Activated T-cell treated with anti-CD3 and anti-CD28 coated beads for 48 hours (primary cell): ENCODE results near the gene PLB1.

ENCODE experiments used
- DNase-seq: peaks from one replicate; pipeline ENCODE4 v3.0.0-alpha.2; 2020; ENCODE audit warnings: low read depth

PLB1 gene, protein sequence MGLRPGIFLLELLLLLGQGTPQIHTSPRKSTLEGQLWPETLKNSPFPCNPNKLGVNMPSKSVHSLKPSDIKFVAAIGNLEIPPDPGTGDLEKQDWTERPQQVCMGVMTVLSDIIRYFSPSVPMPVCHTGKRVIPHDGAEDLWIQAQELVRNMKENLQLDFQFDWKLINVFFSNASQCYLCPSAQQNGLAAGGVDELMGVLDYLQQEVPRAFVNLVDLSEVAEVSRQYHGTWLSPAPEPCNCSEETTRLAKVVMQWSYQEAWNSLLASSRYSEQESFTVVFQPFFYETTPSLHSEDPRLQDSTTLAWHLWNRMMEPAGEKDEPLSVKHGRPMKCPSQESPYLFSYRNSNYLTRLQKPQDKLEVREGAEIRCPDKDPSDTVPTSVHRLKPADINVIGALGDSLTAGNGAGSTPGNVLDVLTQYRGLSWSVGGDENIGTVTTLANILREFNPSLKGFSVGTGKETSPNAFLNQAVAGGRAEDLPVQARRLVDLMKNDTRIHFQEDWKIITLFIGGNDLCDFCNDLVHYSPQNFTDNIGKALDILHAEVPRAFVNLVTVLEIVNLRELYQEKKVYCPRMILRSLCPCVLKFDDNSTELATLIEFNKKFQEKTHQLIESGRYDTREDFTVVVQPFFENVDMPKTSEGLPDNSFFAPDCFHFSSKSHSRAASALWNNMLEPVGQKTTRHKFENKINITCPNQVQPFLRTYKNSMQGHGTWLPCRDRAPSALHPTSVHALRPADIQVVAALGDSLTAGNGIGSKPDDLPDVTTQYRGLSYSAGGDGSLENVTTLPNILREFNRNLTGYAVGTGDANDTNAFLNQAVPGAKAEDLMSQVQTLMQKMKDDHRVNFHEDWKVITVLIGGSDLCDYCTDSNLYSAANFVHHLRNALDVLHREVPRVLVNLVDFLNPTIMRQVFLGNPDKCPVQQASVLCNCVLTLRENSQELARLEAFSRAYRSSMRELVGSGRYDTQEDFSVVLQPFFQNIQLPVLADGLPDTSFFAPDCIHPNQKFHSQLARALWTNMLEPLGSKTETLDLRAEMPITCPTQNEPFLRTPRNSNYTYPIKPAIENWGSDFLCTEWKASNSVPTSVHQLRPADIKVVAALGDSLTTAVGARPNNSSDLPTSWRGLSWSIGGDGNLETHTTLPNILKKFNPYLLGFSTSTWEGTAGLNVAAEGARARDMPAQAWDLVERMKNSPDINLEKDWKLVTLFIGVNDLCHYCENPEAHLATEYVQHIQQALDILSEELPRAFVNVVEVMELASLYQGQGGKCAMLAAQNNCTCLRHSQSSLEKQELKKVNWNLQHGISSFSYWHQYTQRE (N-terminal part only)

DNA sequence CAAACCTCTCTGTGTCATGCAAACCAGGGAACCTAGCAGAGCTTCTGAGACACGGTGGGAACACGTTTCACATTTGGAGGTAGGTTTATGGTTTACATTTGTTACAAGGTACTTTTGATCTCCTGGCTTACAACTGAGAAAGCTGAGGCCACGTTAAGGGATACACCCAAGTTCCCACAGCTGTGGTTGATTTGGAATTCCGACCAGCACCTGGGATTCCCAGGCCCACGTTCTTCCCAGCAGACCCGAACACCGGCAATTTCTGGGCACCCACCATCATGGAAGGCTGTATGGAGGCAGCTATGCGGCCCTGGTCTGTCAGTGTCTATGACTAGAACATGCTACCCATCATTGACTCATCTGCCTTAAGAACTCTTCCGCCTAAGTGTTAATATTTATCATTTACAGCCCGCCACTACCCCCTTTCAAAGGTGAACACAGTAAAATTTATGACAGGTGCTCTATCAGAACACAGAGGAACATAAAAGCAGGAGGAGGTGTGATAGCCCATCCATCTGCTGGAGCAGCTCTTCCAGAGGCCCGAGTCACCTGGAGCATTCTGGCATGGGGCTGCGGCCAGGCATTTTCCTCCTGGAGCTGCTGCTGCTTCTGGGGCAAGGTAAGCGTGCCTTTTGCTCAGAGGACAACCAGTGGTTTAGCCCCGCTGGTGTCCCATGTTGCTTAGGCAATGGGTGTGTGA is at the start of gene PLB1:
TSS of gene PLB1 (plus strand) at position 510 of the 700 bp plus-strand sequence. CDS start at position 565, 55 bp downstream.
- DNase-seq, result no peak

DNA sequence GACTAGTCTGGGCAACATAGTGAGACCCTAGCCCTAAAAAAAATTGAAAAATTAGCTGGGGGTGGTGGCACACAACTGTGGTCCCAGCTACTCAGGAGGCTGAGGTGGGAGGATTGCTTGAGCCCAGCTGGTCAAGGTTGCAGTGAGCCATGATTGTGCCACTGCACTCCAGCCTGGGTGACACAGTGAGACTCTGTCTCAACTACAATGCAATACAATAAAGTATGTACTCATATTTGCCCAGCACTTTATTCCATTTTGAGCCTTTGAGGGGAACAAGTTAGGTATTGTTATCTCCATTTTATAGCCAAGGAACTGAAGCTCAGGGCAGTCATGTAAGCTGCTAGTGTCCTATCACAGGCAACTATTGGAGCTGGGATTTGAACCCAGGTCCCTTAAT is 49.3 kb upstream of the PLB1 start:
- DNase-seq, result no peak

DNA sequence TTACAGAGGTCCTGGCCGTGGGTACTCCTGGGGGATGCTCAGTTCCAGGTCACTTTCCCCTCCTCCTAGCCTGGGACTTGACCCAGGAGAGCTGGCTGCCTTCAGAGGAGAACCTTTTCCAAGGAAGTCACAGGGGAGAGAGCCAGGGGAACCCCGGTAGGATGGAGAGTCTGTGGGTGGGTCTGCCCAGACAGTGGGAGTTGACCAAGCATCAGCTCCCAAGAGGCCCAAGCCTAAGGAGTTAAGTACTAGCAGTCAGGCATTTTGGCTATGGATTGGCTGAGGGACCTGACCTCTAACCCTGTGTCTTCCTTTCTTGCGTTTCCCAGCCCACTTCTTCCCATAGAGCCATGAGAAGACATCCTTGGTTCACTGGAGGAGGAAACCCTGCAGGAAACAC is 48.8 kb upstream of the PLB1 start:
- no peak for DNase-seq

DNA sequence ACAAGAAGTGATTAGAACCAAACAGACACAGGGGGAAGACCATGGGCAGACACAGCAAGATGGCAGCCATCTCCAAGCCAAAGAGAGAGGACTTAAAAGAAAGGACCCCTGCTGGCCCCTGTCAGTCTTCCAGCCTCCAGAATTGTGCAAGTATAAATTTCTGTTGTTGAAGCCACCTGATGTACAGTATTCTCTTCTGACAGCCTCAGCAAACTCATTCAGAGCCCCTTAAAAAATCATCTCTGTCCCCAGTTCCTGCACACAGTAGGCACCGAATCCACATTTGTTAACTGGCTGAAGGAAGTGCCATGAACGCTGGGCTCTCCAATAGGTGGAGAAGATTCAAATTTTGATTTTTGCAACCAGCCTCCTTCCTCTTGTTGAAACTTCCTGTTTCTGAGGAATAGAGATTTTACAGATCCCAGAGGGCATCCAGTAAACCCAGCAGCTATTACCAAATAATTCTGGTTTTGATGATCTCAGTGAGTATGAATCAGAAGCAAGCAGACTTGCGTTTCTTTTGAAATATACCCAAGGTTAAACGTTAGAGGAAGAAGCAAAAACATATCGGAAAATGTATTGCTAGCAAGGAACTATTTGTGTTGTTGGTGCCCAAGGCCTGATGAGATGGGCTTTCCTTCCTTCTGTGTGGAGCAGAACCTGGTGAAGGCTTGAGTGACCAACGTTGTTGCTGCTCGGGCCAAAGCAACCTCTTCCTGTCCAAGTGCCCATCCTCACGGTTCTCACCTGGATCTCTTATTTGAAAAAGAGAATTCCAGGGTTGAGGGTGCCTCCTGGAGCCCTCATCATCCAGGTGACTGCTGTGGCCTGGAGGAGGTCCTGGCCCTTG is 47.7 kb upstream of the PLB1 start:
- DNase-seq, result no peak

DNA sequence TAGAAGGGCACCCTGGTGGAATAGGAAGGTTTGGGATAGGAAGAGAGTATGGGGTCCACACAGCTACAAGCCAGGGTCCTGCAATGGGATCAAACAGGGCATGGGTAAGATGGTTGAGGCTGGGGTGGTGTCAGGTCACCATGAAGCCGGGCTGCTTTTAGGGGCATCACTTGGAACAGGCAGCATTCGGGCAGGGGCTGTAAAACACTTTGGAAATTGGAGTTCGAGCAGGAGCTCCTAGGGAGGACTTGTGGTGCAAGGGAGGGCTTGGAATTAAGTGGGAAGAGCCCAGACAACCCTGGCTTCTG is 47.1 kb upstream of the PLB1 start:
- no peak for DNase-seq

DNA sequence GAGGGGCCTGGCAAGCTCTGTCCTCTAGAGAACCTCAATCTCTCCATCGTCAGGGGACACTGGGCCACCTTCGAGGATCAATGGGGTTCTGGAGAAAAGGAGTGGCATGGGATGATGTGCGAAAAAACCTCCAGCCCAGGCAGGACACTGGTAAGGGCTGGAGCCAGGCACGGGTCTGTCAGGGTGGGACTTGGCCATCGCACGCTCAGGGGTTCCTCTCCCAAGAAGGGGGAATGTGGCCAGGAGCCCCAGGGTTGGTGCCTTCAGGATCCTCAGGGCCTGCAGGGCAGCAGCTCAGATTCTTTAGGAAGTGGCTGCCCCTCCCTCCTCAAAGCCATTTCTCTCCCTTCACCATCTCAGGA is 46.8 kb upstream of the PLB1 start:
- no peak for DNase-seq

DNA sequence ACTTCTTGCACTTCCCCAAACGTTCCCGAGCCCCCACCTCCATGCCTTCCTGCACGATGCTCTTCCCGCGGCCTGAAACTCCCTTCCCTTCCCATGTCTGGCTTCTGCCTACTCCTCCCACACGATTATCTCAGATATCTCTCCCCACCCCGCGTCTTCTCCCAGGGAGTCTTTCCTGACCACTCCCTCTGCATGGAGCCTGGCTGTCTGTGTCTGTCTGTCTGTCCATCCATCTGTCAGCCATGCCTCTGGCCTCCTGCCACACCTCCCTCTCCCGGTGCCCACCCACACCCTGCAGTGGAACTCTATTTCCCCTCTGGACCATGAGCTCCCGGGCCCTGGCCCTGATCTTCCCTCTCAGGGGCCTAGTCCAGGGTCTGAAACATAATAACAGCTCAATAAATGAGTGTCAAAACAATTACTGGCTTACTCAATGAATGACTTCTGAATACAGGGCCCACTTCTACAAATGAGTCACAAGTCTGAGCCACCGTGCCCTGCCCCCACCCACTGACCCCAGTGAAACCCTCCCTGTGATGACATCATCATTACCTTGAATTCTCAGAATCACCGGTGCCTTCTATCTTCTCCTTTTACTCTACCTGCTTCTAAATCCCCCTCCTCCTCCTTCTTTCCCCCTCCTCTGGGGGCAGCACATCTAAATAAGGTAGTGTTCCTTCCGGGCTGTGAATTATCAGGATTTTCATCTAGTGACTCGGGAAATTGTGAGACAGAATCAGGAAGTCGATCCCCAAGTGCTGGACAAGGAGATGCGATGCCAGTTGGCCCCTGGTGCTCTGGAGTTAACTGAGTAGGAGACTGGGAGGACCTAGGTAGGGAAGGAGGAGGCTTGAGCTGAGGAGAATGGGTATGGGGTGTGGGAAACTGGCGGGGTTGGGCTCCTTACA is 46.1 kb upstream of the PLB1 start:
- DNase-seq, result peak; percentile 85

DNA sequence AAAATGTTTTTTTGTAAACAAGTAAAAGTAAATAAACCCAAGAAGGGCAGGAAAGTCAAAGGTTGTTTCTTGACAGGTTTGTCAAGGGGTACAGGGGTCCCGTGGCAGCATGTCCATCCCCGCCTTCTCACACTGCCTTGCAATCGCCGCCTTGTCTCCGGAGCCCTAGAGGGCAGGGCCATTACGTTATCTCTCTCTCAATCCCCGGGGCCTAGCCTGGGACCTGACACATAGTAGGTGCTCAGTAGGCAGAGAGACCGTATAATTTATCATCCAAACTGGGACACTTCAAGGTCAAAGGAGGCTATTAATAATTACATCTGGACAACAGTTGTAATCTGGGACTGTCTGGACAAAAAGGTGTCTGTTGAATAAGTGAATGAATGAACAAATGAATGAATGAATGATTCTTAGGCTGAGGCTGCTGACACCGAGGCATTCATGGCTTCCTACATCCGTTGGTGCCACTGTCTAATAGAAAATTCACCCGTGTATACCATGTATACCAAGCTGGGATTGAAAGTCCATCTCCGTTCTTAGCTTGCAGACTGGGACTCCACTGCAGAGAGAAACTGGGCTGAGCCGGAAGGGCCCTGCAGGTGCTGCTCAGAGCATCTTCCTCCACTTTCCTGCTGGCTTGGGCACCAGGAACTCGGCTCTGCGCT is 44.8 kb upstream of the PLB1 start:
- DNase-seq, result no peak

DNA sequence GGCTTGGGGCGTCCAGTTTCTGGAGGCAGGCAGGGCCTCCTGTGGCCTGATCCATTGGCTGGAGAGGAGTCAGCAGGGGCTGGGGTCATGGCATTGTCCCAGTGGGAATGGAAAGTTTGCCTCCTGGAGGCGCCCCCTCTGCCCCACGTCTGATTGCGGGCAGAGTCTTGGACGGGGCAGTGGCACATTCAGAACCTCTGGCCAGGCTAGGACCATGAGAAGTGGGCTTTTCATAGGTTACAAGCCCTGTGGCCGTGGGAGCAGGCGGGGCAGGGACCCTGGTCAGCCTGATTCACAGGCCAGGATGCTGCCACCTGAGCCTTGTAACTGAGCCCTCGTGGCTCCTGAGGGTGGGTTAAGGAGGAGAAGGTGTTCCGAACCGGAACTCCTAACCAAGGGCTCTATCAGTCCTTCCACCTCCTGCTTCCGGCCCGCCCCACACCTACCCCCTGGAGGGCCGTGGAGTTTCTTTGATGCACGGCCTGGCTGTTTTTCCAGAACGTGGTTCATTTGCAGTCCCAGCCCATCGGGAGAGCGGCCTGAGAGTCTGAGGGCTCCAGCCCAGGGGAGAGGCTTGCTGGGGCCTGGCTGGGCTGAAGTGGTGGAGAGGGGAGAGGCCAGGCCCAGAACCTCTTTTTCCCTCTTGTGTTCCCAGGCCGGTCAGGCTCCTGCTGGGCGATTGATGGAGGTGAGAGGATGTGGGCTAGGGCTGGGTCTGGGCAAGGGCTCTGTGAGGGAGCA is 43.9 kb upstream of the PLB1 start:
- no peak for DNase-seq

DNA sequence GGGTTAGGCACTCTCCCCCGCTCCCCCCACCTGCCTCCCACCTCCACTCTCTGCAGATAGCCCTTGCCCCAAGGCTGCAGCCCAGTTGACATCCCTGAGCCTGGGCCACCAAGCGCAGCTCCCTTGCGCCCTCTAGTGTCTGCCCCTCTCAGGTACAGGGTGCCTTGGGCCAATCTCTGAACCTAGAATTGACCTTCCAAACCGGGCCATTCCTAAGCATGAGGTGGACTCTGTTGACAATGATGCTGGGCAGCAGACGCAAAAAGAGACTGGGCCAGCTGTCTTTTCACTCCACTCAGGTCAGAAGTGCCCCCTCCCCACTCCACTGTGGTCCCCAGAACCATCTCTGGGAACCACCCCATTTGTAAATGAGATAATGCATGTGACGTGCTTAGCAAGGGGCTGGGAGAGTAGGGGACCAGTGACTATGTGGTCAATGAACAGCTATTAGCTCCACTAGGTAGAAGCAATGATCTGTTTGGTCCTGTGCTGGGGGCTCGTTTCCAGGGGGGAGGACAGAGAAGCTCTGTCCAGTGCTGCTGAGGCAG is 43.3 kb upstream of the PLB1 start:
- DNase-seq, result peak; percentile 76

DNA sequence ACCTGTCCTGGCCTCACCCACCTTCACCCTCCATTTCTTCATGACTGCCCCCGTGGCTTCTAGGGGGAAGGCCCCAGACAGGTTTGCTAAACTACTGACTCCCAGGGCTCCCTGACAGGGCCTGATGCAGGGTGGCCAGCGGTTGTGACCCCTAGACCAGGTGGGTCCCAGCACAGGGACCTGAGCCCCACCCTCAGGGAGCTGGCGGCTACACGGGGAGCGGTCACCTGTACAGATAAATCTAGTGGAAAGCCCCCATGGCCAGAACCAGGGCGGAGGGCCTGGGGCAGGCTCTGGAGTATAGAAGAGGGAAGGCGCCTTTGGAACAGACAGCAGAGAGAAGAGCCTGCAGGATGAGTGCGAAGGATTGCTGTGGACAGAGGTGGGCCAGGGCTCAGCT is 42.5 kb upstream of the PLB1 start:
- no peak for DNase-seq

DNA sequence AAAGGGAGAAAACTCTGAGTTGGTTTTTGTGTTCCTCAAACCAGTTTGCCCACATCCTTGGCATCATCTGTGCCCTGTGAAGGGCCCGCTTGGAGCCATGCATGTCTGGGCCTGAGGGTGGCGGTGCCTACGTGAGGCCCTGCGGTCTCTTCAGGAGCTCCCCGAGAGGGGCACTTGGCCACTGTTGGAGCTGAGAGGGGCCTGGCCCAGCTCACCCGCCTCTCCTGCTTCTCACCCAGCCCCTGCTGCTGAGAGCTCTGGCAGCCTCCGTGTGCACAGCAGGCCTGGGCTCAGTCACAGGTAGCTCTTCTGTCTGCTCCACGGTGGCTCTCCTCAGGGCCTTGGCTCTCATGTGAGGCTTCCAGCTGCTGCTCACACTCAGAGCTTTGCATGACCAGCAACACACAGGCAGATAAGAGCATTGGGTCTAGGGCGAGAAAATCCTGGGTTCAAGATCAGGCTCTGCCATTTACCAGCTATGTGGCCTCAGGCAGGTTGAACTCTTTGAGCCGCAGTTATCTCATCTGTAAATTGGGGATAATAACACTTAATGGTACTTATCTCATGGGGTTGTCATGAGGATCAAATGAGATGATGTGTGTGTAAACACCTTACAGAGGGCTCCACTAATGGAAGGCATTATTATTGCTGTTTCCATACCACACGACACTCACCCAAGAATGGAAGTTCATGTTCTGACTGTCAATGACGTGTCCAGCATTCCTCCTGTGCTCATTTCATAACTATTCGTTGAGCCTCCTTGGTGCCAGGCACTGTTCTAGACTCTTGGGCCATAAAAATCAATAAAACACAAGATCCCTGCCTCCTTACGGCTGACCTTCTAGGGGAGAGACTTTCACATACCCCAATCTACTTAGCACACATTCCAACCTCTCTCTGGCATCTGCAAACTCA is 41.6 kb upstream of the PLB1 start:
- DNase-seq, result no peak

DNA sequence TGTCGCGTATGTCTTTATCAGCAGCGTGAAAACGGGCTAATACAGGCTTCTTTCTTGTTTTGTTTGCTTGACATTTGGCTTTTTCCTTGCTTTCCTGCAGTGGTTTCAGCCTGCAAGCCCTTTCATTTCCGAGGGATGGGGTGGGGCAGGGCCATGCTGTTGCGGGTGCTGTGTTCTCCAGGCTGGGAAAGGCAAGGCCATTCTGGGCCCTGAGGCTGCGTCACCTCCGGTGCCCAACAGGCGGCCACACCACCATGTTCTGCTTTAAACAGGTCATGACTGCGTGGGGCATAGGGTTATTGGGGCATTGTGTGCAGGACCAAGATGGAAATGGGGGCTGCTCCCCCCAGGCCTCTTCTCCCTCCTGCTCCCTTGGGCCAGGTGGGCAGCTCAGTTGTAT is 38.6 kb upstream of the PLB1 start:
- no peak for DNase-seq

DNA sequence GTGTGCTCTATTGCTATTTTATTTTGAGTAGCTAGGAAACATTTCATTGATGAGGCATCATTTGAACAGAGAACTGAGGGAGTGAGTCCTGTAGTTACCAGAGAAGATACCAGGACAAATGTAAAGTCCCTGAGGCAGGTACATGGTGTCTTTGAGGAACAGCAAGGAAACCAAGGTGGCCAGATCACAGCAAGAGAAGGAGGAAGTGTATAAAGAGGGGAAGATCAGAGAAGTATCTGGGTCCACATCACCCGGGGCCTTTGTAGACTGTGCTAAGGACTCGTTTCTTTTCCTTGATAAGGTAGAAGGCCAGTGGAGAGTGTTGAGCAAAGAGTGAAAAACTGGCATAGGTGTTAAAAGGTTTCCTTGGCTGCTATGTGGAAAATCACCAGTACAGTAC is 34.8 kb upstream of the PLB1 start:
- no peak for DNase-seq

DNA sequence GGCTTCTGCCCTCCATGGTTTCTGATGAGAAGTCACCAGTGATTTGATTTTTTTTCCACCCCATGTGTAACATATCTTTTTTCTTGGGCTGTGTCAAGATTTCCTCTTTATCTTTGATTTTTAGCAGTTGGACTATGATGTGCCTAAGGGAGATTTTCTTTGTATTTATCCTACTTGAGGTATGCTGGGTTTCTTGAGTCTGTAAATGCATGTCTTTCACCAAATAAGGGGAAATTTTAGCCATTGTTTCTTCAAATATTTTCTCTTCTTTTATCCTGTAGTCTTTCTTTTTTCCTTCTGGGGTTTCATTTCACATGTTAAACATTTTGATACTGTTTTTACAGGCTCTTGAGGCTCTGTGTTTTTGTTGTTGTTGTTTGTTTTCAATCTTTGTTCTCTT is 33.7 kb upstream of the PLB1 start:
- DNase-seq, result no peak

DNA sequence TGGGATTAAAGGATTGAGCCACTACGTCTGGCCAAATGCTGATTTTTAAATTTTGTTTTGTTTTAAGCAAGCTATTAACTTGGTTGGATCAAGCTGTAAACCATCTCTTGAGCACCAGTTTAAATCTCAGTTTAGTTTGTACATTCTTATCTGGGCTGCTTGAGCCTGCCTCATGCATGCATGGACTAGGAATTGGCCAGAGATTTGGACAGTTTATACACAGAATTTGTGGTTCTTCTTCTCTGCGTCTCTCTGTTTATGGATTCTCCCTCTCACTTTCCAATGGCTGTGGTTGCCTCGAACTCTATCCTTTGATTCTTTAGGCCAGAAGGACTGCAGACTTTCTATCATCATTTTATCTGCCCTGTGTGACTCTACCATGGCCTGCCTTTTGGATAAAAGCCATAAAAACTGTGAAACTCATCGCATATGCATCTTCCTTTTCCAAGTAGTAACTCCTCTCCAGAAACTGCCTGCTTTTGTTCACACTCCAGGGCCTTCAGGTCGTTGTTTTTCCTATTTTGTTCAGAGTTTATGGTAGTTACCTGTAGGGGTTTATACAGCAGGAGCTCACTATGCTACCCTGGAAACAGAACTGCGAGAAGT is 32.5 kb upstream of the PLB1 start:
- no peak for DNase-seq

DNA sequence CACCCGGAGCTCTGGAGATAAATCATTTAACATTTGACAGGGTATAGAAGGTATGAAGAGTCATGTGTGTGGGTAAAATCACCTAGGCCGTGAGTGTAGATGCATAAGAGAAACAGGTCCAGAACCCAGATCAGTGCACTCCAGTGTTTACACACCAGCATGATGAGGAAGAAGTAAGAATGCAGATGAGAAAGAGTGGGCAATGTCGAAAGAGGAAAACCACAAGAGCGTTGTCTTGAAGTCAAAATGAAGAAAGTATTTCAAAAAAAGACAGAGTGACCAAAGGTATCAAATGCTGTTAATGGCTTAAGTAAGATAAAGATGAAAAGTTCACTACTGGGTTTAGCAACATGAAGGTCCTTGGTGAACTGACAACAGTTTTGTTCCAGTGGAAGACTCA is 32.0 kb upstream of the PLB1 start:
- DNase-seq, result no peak
